ENCODE measurements around the gene ABCD4. TPM values are rescaled to one million over a fixed set of nuclear protein-coding genes. Genes with fewer than 3 reads are reported as not detected.
"Not testable (repeated sequence)": the region's sequence is repeated elsewhere in the genome, so short reads cannot be mapped to it uniquely, and the experiment has no call there.

Gene ABCD4
- total RNA-seq, 2 donors from 2014 or later = 46.2 to 46.6 TPM

GRCh38 chr14:74348241-74348734 lies 45.6 kb upstream of the ABCD4 start, which contains the start of gene VRTN:
VRTN (plus strand) TSS chr14:74348471; CDS start chr14:74356784, 8,313 bp downstream.
- Histone ChIP-seq H3K27ac (no peak within 1 kb of the TSS), H3K9me3 (no peaks in the 10 kb centered on the region), H3K9ac (ENCODE audit: low read depth in 2 of 2, low read length in 2 of 2) (no peak within 1 kb of the TSS), H3K36me3 (no peaks in the 10 kb centered on the region), H3K27me3 (no peaks in the 10 kb centered on the region), H3K4me3 (no peak within 1 kb of the TSS), H3K4me1 (no peaks in the 10 kb centered on the region)
- intact Hi-C loops (cut with DNase I) = no loop called here
- DNase-seq = no peak
- no peak for TF ChIP-seq CTCF (IDR thresholded peaks at IDR 0.05)

- DNase-seq = no peak
- Histone ChIP-seq H3K27ac (no peak overlapping the region), H3K36me3 (no peaks in the 10 kb centered on the region), H3K9ac (ENCODE audit: low read depth in 2 of 2, low read length in 2 of 2) (no peak overlapping the region), H3K27me3 (no peaks in the 10 kb centered on the region), H3K4me3 (no peak overlapping the region), H3K4me1 (no peaks in the 10 kb centered on the region), H3K9me3 (no peaks in the 10 kb centered on the region)
- intact Hi-C loops (cut with DNase I) = no loop called here
- TF ChIP-seq CTCF (IDR thresholded peaks at IDR 0.05) = no peak
These were observed 45.0 kb upstream of the ABCD4 start for GRCh38 chr14:74347795-74348100.

- Histone ChIP-seq H3K9me3 (no peaks in the 10 kb centered on the region), H3K27ac (no peak overlapping the region), H3K4me1 (no peaks in the 10 kb centered on the region), H3K27me3 (no peaks in the 10 kb centered on the region), H3K36me3 (no peaks in the 10 kb centered on the region), H3K9ac (ENCODE audit: low read depth in 2 of 2, low read length in 2 of 2) (no peak overlapping the region), H3K4me3 (no peak overlapping the region)
- DNase-seq = no peak
- no peak for TF ChIP-seq CTCF (IDR thresholded peaks at IDR 0.05)
- intact Hi-C loops (cut with DNase I) = no loop called here
These were observed 44.5 kb upstream of the ABCD4 start for GRCh38 chr14:74347097-74347794.

- DNase-seq = no peak
- no peak overlapping the region for H3K9ac ChIP-seq (ENCODE audit: low read depth in 2 of 2, low read length in 2 of 2)
- H3K9me3 ChIP-seq = no peaks in the 10 kb centered on the region
- H3K27ac ChIP-seq = no peak overlapping the region
- no peak for TF ChIP-seq CTCF (IDR thresholded peaks at IDR 0.05)
- no peak overlapping the region for H3K4me3 ChIP-seq
- H3K27me3 ChIP-seq = no peaks in the 10 kb centered on the region
- no peaks in the 10 kb centered on the region for H3K36me3 ChIP-seq
- intact Hi-C loops (cut with DNase I) = no loop called here
- H3K4me1 ChIP-seq = no peaks in the 10 kb centered on the region
These were observed 43.6 kb upstream of the ABCD4 start for GRCh38 chr14:74346341-74346740.

GRCh38 chr14:74333909-74334308 lies 31.2 kb upstream of the ABCD4 start:
- Histone ChIP-seq H3K36me3 (no peaks in the 10 kb centered on the region), H3K9ac (ENCODE audit: low read depth in 2 of 2, low read length in 2 of 2) (no peak overlapping the region), H3K4me3 (no peak overlapping the region), H3K4me1 (no peaks in the 10 kb centered on the region), H3K27me3 (no peaks in the 10 kb centered on the region), H3K27ac (no peak overlapping the region), H3K9me3 (no peaks in the 10 kb centered on the region)
- TF ChIP-seq CTCF (IDR thresholded peaks at IDR 0.05) = no peak
- DNase-seq = no peak
- intact Hi-C loops (cut with DNase I) = no loop called here

- H3K27me3 ChIP-seq; H3K9ac ChIP-seq (ENCODE audit: low read depth in 2 of 2, low read length in 2 of 2); H3K9me3 ChIP-seq; H3K27ac ChIP-seq; DNase-seq; H3K36me3 ChIP-seq; intact Hi-C loops (cut with DNase I); H3K4me3 ChIP-seq; H3K4me1 ChIP-seq: not testable (repeated sequence)
These were observed 27.3 kb upstream of the ABCD4 start for GRCh38 chr14:74329950-74330552.

All from colonic mucosa (tissue), 4 donors.